ENCODE data around the gene RBM34. TPM values are rescaled to one million over a fixed set of nuclear protein-coding genes. Genes with fewer than 3 reads are reported as not detected.
"Not testable (repeated sequence)": the region's sequence is repeated elsewhere in the genome, so short reads cannot be mapped to it uniquely, and the experiment has no call there.

The RBM34 gene
- total RNA-seq, 2 donors from 2014 or later = 132 to 142 TPM

GRCh38 chr1:235159930-235160329 is 1.1 kb downstream of the RBM34 start:
- Mint-ChIP-seq H3K27ac (peak overlapping the region; percentile 68 to 98), H3K36me3 (peaks cover 18 to 23% of the 10 kb centered on the region in 2 donors)
- H3K9me3 Mint-ChIP-seq; ATAC-seq; DNase-seq (ENCODE audit: low spot score in 2 of 2): not testable (repeated sequence)

DNA sequence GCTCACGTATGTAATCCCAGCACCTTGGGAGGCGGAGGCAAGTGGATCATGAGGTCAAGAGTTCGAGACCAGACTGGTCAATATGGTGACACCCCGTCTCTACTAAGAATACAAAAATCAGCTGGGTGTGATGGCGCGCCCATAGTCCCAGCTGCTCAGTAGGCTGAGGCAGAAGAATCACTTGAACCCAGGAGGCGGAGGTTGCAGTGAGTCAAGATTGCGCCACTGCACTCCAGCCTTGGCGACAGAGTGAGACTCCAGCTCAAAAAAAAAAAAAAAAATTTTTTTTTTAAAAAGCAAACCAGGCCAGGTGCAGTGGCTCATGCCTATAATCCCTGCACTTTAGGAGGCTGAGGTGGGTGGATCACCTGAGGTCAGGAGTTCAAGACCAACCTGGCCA is 1.8 kb downstream of the RBM34 start:
- not testable (repeated sequence) for ATAC-seq; DNase-seq (ENCODE audit: low spot score in 2 of 2); H3K9me3 Mint-ChIP-seq
- H3K36me3 Mint-ChIP-seq = peaks cover 23 to 24% of the 10 kb centered on the region in 2 donors
- peak overlapping the region in 1 of 2 donors; percentile 98 for H3K27ac Mint-ChIP-seq

DNA sequence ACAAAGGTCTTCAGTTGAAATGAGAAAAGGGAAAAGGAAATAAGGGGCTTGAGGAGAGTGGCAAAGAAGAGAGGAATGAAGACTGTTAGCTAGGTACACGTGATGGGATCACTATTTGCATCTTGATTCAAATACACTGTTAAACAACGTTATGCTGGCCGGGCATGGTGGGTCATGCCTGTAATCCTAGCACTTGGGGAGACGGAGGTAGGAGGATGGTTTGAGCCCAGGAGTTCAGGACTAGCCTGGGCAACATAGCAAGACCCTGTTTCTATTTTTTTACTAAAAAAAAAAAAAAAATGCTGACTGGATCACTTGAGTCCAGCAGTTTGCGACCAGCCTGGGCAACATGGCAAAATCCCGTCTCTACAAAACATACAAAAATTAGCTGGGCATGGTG is 2.4 kb downstream of the RBM34 start:
- no peaks in the 10 kb centered on the region for H3K9me3 Mint-ChIP-seq
- DNase-seq (ENCODE audit: low spot score in 2 of 2) (no peak), ATAC-seq (no peak)
- H3K36me3 Mint-ChIP-seq = peaks cover 23 to 26% of the 10 kb centered on the region in 2 donors
- peak overlapping the region in 1 of 2 donors; percentile 18 for H3K27ac Mint-ChIP-seq

- DNase-seq (ENCODE audit: low spot score in 2 of 2) = no peak
- no peaks in the 10 kb centered on the region for H3K9me3 Mint-ChIP-seq
- ATAC-seq = no peak
- no peak overlapping the region for H3K27ac Mint-ChIP-seq
- H3K36me3 Mint-ChIP-seq = peaks cover 23 to 31% of the 10 kb centered on the region in 2 donors
Measured at GRCh38 chr1:235157150-235157549, 3.9 kb downstream of the RBM34 start.

DNA sequence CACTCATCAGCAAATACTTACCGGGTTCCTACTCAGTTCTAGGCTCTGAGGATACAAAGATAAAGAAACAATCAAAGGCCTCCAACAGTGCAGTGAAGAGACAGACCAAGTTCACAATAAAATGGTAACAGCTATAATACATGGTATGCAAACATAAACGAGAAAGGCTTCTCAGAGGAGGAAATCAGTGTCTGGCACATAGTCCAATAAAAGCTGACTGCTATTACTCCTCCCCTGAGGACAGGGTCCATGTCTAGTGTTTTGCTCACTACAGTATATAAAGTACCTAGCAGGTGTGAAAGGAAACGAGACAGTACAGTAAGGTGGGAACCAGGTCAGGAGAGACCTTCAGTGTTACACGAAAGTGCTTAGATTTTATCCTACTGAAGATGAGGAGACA is 4.3 kb downstream of the RBM34 start:
- Mint-ChIP-seq H3K27ac (no peak overlapping the region), H3K9me3 (no peaks in the 10 kb centered on the region), H3K36me3 (peaks cover 20 to 32% of the 10 kb centered on the region in 2 donors)
- ATAC-seq = no peak
- no peak for DNase-seq (ENCODE audit: low spot score in 2 of 2)

GRCh38 chr1:235156265-235156664 is 4.8 kb downstream of the RBM34 start:
- DNase-seq (ENCODE audit: low spot score in 2 of 2) (no peak), ATAC-seq (no peak)
- Mint-ChIP-seq H3K9me3 (no peaks in the 10 kb centered on the region), H3K36me3 (peaks cover 18 to 36% of the 10 kb centered on the region in 2 donors), H3K27ac (no peak overlapping the region)

DNA sequence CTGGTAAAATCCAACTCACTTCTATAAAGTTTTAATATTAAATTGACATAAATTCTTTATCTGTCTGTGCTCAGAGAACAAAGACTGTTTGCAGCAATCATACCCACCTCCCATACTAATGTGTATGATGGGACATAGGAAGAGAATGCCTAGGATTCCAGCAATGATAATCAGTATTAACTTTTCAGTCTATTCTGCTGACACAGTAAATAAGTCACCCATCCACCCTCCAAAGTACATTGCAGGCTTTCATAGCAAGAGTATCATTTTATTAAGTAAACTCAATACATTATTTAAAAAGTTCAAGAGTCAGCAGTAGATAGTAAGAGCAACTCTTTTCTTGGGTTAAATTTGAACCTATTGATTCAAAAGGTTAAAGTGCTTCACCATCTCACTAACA is 8.8 kb downstream of the RBM34 start:
- H3K27ac Mint-ChIP-seq = no peak overlapping the region
- peaks cover 15 to 35% of the 10 kb centered on the region in 2 donors for H3K36me3 Mint-ChIP-seq
- no peaks in the 10 kb centered on the region for H3K9me3 Mint-ChIP-seq
- ATAC-seq (no peak), DNase-seq (ENCODE audit: low spot score in 2 of 2) (no peak)

DNA sequence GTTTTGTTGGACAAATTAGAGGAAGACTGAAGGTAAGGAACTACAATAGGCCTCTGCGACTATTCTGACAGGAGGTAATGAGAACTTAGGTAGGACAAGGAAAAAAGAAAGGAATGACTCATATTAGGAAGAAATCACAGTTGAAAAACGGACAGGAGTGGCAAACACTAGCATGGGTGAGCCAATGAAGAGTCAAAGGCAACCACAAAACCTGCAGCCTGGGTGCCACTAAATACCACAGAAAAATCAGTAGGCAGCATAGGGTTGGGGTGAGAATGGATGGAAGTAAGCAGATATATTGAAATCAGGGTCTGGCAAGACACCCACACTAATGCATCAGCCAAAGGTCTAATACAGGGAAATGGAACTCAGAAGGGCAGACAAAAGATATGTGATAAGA is 10.0 kb downstream of the RBM34 start:
- no peak for DNase-seq (ENCODE audit: low spot score in 2 of 2)
- no peaks in the 10 kb centered on the region for H3K9me3 Mint-ChIP-seq
- H3K27ac Mint-ChIP-seq = peak overlapping the region; percentile 11 to 55
- peaks cover 15 to 38% of the 10 kb centered on the region in 2 donors for H3K36me3 Mint-ChIP-seq
- peak in 1 of 2 donors; percentile 40 for ATAC-seq

- Mint-ChIP-seq H3K9me3 (no peaks in the 10 kb centered on the region), H3K27ac (peak overlapping the region; percentile 2 to 55), H3K36me3 (peaks cover 15 to 44% of the 10 kb centered on the region in 2 donors)
- ATAC-seq = no peak
- DNase-seq (ENCODE audit: low spot score in 2 of 2) = no peak
Measured at GRCh38 chr1:235149824-235150223, 11.2 kb downstream of the RBM34 start.

DNA sequence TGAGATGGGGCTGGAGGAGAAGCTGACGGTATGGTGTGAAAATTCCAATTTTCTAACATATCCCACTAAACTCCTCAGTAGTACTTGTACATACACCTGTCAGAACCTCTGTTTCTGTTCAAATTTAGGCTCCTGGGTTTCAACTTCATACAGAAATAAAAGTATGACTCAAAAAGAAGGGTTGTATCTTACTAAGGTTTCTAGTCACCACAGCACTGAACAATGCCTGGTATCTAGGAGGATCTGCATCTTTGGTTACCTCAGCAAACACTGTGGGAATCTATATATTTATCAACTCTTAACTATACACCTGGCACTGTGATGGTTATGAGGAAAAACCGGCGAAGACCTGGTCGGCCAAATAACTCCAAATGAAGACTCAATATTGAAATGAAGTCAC is 13.8 kb downstream of the RBM34 start:
- Mint-ChIP-seq H3K27ac (no peak overlapping the region), H3K9me3 (no peaks in the 10 kb centered on the region), H3K36me3 (peaks cover 15 to 28% of the 10 kb centered on the region in 2 donors)
- ATAC-seq = peak; percentile 48 to 80
- DNase-seq (ENCODE audit: low spot score in 2 of 2) = no peak

GRCh38 chr1:235145639-235146038 is 15.4 kb downstream of the RBM34 start:
- H3K36me3 Mint-ChIP-seq = peaks cover 18 to 23% of the 10 kb centered on the region in 2 donors
- H3K27ac Mint-ChIP-seq = no peak overlapping the region
- no peak for DNase-seq (ENCODE audit: low spot score in 2 of 2)
- no peaks in the 10 kb centered on the region for H3K9me3 Mint-ChIP-seq
- ATAC-seq = no peak

GRCh38 chr1:235142991-235143390 is 18.1 kb downstream of the RBM34 start:
- no peak for DNase-seq (ENCODE audit: low spot score in 2 of 2)
- H3K36me3 Mint-ChIP-seq = peaks cover 17 to 24% of the 10 kb centered on the region in 2 donors
- H3K27ac Mint-ChIP-seq = no peak overlapping the region
- H3K9me3 Mint-ChIP-seq = no peaks in the 10 kb centered on the region
- ATAC-seq = no peak

DNA sequence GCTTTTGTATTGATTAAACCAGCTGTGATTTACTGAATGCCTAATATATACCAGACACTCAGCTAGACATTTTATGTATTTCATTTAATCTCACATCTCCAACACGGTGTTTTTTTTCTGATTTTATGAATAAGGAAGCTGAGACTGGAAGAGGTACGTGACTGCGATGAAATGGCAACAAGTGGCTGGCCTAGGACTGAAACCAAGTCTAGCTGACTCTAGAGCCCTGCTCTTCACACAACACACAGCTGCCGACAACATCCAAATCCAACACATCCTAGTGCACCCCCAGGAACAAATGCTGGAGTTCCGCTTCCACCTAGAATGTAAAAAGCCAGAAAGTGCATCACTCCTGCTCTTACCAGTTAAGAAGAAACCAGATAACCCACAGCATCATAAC is 21.7 kb downstream of the RBM34 start:
- ATAC-seq = peak in 1 of 2 donors; percentile 21
- no peak for DNase-seq (ENCODE audit: low spot score in 2 of 2)
- Mint-ChIP-seq H3K9me3 (no peaks in the 10 kb centered on the region), H3K27ac (peak overlapping the region; percentile 54 to 96), H3K36me3 (peaks cover 33 to 34% of the 10 kb centered on the region in 2 donors)

DNA sequence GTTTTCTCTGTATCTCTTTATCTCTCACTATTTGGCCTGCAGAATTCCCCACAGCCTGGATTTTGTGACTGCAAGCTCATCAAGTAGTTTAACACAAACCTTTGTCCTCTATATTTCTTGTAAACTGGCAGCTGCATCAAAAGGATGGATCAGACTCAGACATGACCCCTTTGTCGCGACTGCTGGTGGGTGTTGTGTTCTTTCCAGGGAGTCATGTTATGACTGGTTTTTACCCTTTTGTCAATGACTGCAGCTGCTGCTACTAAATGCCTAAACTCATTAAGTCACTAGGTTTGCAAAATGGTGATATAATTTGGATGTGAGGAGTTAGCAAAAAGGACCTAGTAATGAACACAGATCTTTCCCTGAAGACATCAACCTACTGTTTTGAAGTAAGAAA is 22.2 kb downstream of the RBM34 start:
- Mint-ChIP-seq H3K27ac (peak overlapping the region; percentile 54 to 96), H3K36me3 (peaks cover 33 to 34% of the 10 kb centered on the region in 2 donors), H3K9me3 (no peaks in the 10 kb centered on the region)
- peak in 1 of 2 donors; percentile 31 for DNase-seq (ENCODE audit: low spot score in 2 of 2)
- ATAC-seq = peak; percentile 63 to 93

- Mint-ChIP-seq H3K27ac (peak overlapping the region; percentile 1 to 65), H3K36me3 (peaks cover 25 to 27% of the 10 kb centered on the region in 2 donors), H3K9me3 (no peaks in the 10 kb centered on the region)
- DNase-seq (ENCODE audit: low spot score in 2 of 2) = no peak
- ATAC-seq = no peak
Measured at GRCh38 chr1:235136111-235136510, 24.9 kb downstream of the RBM34 start.

GRCh38 chr1:235134171-235134570 is 26.9 kb downstream of the RBM34 start:
- Mint-ChIP-seq H3K9me3 (no peaks in the 10 kb centered on the region), H3K27ac (peak overlapping the region in 1 of 2 donors; percentile 31), H3K36me3 (peaks cover 22 to 29% of the 10 kb centered on the region in 2 donors)
- ATAC-seq (no peak), DNase-seq (ENCODE audit: low spot score in 2 of 2) (no peak)

- no peak for DNase-seq (ENCODE audit: low spot score in 2 of 2)
- no peak for ATAC-seq
- Mint-ChIP-seq H3K36me3 (peaks cover 25 to 28% of the 10 kb centered on the region in 2 donors), H3K27ac (peak overlapping the region; percentile 7 to 16), H3K9me3 (no peaks in the 10 kb centered on the region)
Measured at GRCh38 chr1:235133086-235133485, 28.0 kb downstream of the RBM34 start.

GRCh38 chr1:235131961-235132360 is 29.1 kb downstream of the RBM34 start:
- peak overlapping the region in 1 of 2 donors; percentile 81 for H3K27ac Mint-ChIP-seq
- H3K36me3 Mint-ChIP-seq = peaks cover 27 to 31% of the 10 kb centered on the region in 2 donors
- ATAC-seq = no peak
- no peak for DNase-seq (ENCODE audit: low spot score in 2 of 2)
- no peaks in the 10 kb centered on the region for H3K9me3 Mint-ChIP-seq

All from activated naive CD4-positive, alpha-beta T cell treated with anti-CD3 and anti-CD28 coated beads, Interleukin-2, amount 50 U/mL, for 72 hours (primary cell).